Activated naive CD8-positive, alpha-beta T cell treated with anti-CD3 and anti-CD28 coated beads for 36 hours (primary cell): ENCODE measurements around the gene SAMD10. TPM values are rescaled to one million over a fixed set of nuclear protein-coding genes. Genes with fewer than 3 reads are reported as not detected.
"Not testable (repeated sequence)": the region's sequence is repeated elsewhere in the genome, so short reads cannot be mapped to it uniquely, and the experiment has no call there.

Experiments
- DNase-seq: peaks from one replicate; pipeline ENCODE4 v3.0.0; 2021
- H3K27ac Mint-ChIP-seq: one replicate; pipeline ENCODE4 v1.8.0; 2022; ENCODE audit warnings: mild to moderate bottlenecking, moderate library complexity, mixed read lengths
- H3K27me3 Mint-ChIP-seq: one replicate; pipeline ENCODE4 v1.8.0; 2022; ENCODE audit warnings: mild to moderate bottlenecking, mixed read lengths
- H3K36me3 Mint-ChIP-seq: one replicate; pipeline ENCODE4 v1.8.0; 2021; ENCODE audit warnings: mild to moderate bottlenecking, mixed read lengths
- H3K4me1 Mint-ChIP-seq: one replicate; pipeline ENCODE4 v1.8.0; 2021; ENCODE audit warnings: mixed read lengths
- H3K4me3 Mint-ChIP-seq: one replicate; pipeline ENCODE4 v1.8.0; 2022; ENCODE audit warnings: mild to moderate bottlenecking, moderate library complexity, mixed read lengths
- H3K9me3 Mint-ChIP-seq: one replicate; pipeline ENCODE4 v1.8.0; 2022; ENCODE audit warnings: mixed read lengths
- total RNA-seq, 2 experiments: library from RNA; stranded (reverse); gene quantifications; one replicate each; pipeline ENCODE4 v1.2.3, GENCODE V29; 2021

SAMD10 gene
- 10 to 100 TPM; 16.7 to 19.3 TPM for total RNA-seq

DNA sequence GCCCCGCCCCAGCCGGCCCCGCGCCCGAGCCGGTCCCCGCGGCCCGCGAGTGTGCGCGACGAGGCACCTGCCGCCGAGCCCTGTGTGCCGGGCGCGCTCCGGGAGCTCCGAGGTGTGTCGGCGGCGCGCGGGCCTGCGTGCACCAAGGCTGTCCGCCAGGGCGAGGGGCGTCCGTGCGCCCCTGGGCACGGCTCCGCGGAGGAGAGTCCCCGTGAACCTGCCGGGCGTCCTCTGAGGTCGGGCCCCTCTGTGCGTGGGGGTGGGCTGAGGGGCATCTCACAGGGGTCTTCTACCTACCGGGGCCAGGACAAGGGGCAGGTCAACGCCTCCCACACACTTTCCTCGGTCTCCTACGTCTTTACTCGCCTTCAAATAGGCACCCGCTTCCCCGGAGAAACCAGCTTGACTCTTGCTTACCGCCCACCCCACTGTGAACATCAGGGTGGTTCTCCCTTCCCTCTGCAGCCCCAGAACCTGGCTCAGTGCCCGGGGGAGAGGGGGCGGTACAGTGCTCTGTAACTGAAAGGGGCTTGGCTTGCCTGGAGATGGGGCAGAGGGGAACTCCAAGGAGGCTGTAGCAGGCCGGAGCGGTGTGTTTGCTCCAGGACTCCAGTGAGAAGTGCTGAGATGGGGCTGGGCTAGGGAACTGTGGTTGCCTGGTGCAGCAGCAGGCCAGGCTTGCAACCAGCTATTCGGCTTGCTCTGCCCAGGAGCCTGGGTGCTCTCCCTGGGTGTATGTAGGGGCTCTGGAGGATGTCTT is at the start of gene SAMD10:
TSS of gene SAMD10 (minus strand) at position 86 of the 760 bp plus-strand sequence. CDS start 175 bp downstream, outside the sequence.
- Mint-ChIP-seq H3K36me3 (peaks cover 32% of the 10 kb centered on the region), H3K27me3 (no peaks in the 10 kb centered on the region), H3K4me3 (peak within 1 kb of the TSS; percentile 94), H3K4me1 (peaks cover 56% of the 10 kb centered on the region), H3K27ac (peak within 1 kb of the TSS; percentile 97), H3K9me3 (no peaks in the 10 kb centered on the region)
- peak; percentile 95 for DNase-seq

DNA sequence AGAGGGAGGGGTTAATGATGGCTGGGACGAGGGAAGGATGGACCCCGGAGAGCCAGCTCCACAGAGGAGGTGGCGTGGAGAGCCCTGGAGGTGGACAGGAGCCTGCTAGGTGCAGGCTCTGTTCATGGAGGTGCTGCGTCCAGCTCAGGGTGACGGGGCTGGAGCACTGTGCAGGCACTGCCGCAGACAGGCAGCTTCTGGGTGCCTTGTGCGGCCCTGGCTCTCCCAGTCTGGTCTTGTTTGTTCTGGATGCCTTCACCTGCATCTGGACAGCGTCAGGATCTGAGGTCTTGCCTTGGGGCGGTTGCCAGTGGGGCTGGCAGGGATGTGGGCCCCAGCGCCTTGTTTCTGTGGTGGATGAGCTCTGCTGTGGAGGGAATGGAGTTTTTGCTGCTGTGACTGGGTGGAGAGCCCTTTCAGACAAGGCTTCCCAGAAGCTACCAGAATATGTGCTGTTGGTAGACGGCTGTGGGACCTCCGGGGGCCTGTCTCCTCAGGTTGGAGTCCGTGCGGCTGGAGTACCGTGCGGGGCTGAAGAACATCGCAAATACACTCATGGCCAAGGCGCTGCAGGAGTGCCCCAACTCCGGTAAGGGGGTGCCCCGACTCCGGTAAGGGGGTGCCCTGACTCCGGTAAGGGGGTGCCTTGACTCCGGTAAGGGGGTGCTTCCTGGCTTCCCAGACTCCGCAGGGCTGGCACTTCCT is 48.7 kb upstream of the SAMD10 start:
- no peak overlapping the region for H3K4me3 Mint-ChIP-seq
- H3K9me3 Mint-ChIP-seq, result no peaks in the 10 kb centered on the region
- H3K4me1 Mint-ChIP-seq, result no peaks in the 10 kb centered on the region
- no peak overlapping the region for H3K27ac Mint-ChIP-seq
- H3K27me3 Mint-ChIP-seq, result no peaks in the 10 kb centered on the region
- DNase-seq, result no peak
- peaks cover 10% of the 10 kb centered on the region for H3K36me3 Mint-ChIP-seq

DNA sequence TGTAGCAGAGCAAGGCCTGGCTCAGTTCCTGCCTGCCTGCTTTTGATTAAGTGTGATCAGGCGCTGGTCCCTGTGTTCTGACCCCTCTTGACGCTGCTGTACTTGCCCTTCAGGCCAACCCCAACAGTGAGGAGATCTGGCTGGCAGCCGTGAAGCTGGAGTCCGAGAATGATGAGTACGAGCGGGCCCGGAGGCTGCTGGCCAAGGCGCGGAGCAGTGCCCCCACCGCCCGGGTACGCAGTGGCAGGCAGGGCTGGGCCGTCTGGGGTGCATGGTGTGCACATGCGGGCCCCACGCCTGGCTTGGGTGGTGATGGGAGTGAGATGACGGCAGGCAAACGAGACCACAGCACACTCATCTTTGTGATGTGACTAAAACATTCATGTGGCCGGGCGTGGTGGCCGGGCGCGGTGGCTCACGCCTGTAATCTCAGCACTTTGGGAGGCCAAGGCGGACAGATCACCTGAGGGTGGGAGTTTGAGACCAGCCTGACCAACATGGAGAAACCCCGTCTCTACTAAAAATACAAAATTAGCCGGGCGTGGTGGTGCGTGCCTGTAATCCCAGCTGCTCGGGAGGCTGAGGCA is 46.5 kb upstream of the SAMD10 start:
- H3K4me3 Mint-ChIP-seq, result no peak overlapping the region
- DNase-seq, result no peak
- H3K36me3 Mint-ChIP-seq, result peaks cover 12% of the 10 kb centered on the region
- no peaks in the 10 kb centered on the region for H3K27me3 Mint-ChIP-seq
- no peaks in the 10 kb centered on the region for H3K4me1 Mint-ChIP-seq
- H3K9me3 Mint-ChIP-seq, result no peaks in the 10 kb centered on the region
- H3K27ac Mint-ChIP-seq, result no peak overlapping the region

DNA sequence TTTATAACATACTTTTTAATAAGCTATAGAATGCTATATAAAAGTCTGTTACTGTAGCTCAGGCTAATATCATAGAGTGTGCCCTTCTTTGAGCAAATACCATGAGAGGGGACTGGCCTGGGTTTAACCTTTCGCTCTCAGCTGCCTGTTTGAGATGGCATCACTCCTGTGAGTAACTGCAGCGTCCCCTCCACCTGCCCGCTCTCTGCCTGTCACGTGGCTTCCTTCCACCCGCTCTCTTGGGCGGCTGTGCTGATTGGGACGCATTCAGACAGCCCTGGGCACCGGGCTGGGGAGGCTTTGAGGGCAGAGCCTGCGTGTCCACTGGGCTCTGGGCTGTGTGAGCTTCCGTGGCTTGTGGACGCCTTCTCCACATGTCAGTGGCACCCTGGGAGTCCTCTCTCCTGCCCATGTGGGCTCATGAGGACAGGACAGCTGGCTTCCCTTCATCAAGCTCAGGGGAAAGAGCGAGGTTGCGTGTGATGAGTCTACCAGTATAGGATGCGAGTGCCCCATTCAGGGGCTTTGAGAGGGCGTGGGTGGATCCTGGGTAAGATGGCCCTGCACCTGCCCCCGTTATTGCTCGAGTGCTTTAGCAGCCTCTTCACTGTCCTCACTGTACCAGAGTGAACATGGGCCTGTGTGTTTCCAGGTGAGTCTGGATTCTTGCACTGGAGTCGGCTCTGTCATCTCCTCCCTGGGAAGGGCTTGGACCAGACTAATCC is 45.8 kb upstream of the SAMD10 start:
- H3K4me1 Mint-ChIP-seq, result no peaks in the 10 kb centered on the region
- H3K27me3 Mint-ChIP-seq, result no peaks in the 10 kb centered on the region
- H3K27ac Mint-ChIP-seq, result no peak overlapping the region
- H3K9me3 Mint-ChIP-seq, result no peaks in the 10 kb centered on the region
- no peak for DNase-seq
- H3K36me3 Mint-ChIP-seq, result peaks cover 12% of the 10 kb centered on the region
- no peak overlapping the region for H3K4me3 Mint-ChIP-seq

DNA sequence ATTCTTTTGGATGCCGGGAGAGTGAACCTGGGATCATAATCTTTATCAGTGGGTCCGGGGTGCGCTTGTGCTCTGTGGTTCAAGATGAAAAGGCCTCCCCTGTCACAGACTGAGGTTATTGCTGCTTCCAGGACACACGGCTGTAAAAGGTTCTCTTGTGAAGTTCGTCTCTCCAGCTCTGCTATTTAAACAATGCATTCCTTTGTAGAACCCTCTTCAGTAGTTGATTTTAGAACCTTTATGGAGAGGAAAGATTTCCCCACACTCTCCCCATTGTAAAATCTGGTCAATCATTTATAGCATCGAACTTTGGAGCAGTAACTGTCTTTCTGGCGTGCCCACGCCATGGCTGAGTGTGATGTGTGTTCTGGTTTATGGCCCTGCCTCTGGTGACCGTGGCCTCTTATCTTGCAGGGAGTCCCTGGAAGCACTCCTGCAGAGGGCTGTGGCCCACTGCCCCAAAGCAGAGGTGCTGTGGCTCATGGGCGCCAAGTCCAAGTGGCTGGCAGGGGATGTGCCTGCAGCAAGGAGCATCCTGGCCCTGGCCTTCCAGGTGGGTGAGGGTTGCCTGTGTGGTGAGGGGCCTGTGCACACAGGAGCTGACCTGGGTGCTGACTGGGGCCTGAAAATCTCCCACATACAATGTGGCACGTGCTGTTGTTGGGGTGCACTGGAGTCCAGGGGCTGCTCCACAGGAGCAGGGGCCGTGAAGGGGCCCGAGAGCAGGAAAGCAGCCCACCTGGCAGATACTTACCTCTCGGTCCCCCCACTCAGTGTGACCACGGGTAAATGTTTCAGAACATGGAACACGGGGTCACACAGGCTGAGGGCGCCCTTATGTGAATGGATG is 44.9 kb upstream of the SAMD10 start:
- no peaks in the 10 kb centered on the region for H3K4me1 Mint-ChIP-seq
- no peak overlapping the region for H3K27ac Mint-ChIP-seq
- H3K9me3 Mint-ChIP-seq, result no peaks in the 10 kb centered on the region
- H3K4me3 Mint-ChIP-seq, result no peak overlapping the region
- peaks cover 12% of the 10 kb centered on the region for H3K36me3 Mint-ChIP-seq
- no peaks in the 10 kb centered on the region for H3K27me3 Mint-ChIP-seq
- DNase-seq, result no peak

DNA sequence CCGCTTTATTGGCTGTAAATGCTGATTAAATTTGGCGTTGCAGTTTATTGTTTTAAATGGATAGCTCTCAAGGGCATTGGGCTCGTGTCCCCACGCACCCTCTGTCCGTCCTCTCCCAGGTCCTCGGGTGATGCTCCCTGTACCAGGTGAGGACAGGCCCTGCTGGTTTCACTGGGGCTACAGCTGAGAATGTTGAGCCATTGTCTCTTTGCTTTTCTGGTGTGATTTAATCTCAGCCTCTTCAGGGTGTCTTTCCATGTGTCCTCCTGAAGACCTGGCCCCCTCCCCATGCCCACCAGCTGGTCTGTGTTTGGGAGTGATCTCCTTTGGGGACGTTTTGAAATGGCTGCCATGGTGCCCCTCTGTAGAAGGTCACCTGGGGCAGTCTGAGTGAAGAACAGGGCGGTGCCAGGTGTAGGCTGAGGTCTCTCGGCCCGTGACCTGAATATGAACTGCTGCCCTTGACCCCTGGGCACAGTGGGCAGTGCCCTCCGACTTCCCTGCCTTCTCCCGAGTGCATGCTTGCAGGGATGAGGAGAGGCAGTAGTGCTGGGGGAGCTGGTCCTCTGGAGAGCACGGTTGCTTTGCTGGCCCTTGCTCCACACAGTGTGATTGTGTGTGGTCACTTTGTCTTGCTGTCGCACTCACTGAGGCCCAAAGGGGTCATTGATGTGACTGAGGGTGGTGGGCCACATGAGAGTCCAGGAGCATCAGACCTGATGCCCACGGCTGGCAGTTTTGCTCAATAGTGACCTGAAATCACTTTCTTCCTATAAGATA is 44.1 kb upstream of the SAMD10 start:
- H3K27ac Mint-ChIP-seq, result no peak overlapping the region
- peaks cover 18% of the 10 kb centered on the region for H3K36me3 Mint-ChIP-seq
- no peaks in the 10 kb centered on the region for H3K27me3 Mint-ChIP-seq

DNA sequence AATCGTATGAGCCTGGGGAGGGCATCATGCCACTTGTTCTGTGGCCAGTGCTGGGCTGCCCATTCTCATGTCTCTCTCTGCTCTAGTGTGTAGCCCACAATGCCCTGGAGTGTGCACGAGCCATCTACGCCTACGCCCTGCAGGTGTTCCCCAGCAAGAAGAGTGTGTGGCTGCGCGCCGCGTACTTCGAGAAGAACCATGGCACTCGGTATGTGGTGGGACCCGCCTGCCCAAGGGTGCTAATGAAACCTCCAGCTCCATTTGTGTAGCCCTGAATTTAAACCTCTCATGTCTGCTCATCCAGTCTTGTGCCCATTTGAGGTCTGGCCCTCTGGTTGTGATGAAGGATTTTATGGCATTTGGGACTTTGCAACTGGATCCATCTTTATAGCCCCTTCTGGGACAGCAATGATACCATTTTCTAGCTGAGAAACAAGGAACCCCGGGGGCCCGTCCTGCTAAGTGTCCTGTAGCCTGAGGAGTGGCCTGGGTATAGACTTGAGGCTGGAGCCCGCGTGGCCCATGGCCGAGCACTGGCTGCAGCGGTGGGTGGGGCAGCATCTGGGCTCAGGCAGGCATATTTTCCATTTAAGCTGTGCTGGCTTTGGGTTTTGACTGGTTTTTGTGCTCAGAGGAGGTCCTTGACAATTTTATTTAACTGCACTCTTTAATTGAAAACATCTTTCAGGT is 43.4 kb upstream of the SAMD10 start:
- no peaks in the 10 kb centered on the region for H3K9me3 Mint-ChIP-seq

More for the DNA sequence above, 44.1 kb upstream of the SAMD10 start:
- DNase-seq, result no peak
- Mint-ChIP-seq H3K4me1 (no peaks in the 10 kb centered on the region), H3K9me3 (no peaks in the 10 kb centered on the region), H3K4me3 (no peak overlapping the region)

DNA sequence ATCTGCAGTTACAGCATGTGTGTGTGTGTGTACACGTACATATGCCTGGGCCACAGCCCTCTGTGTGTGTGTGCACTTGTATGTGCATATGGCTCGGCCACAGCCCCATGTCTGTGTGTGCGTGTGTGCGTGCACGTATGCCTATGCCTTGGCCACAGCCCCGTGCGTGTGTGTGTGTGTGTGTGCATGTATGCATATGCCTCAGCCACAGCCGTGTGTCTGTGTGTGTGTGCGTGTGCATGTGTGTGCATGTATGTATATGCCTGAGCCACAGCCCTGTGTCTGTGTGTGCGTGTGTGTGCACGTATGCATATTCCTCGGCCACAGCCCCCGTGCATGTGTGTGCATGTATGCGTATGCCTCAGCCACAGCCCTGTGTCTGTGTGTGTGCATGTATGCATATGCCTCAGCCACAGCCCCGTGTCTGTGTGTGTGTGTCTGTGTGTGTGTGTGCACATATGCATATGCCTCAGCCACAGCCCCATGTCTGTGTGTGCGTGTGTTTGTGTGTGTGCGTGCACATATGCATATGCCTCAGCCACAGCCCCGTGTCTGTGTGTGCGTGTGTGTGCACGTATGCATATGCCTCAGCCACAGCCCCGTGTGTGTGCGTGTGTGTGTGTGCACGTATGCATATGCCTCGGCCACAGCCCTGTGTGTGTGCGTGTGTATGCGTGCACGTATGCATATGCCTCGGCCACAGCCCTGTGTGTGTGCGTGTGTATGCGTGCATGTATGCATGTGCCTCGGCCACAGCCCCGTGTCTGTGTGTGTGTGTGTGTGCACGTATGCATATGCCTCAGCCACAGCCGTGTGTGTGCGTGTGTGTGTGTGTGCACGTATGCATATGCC is 41.9 kb upstream of the SAMD10 start:
- Mint-ChIP-seq H3K9me3 (no peaks in the 10 kb centered on the region), H3K27ac (no peak overlapping the region), H3K4me1 (no peaks in the 10 kb centered on the region), H3K36me3 (peaks cover 31% of the 10 kb centered on the region), H3K27me3 (no peaks in the 10 kb centered on the region), H3K4me3 (no peak overlapping the region)
- no peak for DNase-seq

More for the DNA sequence above, 43.4 kb upstream of the SAMD10 start:
- H3K4me3 Mint-ChIP-seq, result no peak overlapping the region
- no peak overlapping the region for H3K27ac Mint-ChIP-seq
- DNase-seq, result no peak
- H3K4me1 Mint-ChIP-seq, result no peaks in the 10 kb centered on the region
- no peaks in the 10 kb centered on the region for H3K27me3 Mint-ChIP-seq
- peaks cover 23% of the 10 kb centered on the region for H3K36me3 Mint-ChIP-seq

DNA sequence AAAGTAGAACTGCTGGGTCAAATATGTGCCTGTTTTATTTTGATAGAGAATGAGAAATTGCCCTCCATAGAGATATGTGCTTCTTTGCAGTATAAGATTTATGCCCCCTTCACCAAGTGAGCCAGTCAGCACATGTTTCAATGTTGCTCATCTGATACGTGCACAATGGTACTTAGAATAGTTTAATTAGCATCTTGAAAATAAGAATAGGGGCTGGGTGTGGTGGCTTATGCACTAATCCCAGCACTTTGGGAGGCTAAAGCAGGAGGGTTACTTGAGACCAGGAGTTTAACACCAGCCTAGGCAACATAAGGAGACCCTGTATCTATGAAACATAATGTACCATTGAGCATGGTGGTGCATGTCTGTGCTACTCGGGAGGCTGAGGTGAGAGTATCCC is 36.2 kb upstream of the SAMD10 start:
- Mint-ChIP-seq H3K27me3 (no peaks in the 10 kb centered on the region), H3K4me3 (no peak overlapping the region), H3K36me3 (peaks cover 61% of the 10 kb centered on the region), H3K9me3 (peaks cover 11% of the 10 kb centered on the region), H3K27ac (no peak overlapping the region), H3K4me1 (peaks cover 15% of the 10 kb centered on the region)
- DNase-seq, result no peak

DNA sequence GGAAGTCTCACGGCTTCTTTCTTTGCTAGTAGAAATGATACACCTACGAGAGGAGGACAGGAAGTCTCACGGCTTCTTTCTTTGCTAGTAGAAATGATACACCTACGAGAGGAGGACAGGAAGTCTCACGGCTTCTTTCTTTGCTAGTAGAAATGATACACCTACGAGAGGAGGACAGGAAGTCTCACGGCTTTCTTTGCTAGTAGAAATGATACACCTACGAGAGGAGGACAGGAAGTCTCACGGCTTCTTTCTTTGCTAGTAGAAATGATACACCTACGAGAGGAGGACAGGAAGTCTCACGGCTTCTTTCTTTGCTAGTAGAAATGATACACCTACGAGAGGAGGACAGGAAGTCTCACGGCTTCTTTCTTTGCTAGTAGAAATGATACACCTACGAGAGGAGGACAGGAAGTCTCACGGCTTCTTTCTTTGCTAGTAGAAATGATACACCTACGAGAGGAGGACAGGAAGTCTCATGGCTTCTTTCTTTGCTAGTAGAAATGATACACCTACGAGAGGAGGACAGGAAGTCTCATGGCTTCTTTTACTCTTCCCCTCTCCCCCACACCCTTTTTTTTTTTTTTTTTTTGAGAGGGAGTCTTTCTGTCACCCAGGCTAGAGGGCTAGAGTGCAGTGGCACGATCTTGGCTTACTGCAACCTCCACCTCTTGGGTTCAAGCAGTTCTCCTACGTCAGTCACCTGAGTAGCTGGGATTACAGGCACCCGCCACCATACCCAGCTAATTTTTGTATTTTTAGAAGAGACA is 33.1 kb upstream of the SAMD10 start:
- Mint-ChIP-seq H3K27ac (peak overlapping the region; percentile 90), H3K36me3 (peaks cover 73% of the 10 kb centered on the region), H3K9me3 (peaks cover 28% of the 10 kb centered on the region), H3K4me1 (peaks cover 22% of the 10 kb centered on the region), H3K4me3 (peak overlapping the region; percentile 59)
- not testable (repeated sequence) for DNase-seq, H3K27me3 Mint-ChIP-seq

DNA sequence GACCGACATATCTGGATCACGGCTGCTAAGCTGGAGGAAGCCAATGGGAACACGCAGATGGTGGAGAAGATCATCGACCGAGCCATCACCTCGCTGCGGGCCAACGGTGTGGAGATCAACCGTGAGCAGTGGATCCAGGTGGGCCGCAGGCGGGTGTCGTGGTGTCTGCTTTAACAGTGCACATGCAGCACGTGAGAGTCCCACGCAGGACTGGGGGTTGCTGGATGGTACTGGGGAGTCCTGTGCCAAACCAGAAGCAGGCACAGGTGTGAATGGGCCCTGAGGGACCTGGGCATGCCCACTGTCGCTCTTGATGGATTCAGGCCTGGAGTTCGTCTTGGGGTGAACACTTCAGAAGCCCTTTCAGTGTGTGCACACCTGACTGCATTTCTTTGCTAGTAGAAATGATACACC is 31.9 kb upstream of the SAMD10 start:
- peaks cover 22% of the 10 kb centered on the region for H3K4me1 Mint-ChIP-seq
- no peaks in the 10 kb centered on the region for H3K27me3 Mint-ChIP-seq
- H3K4me3 Mint-ChIP-seq, result no peak overlapping the region
- peak overlapping the region; percentile 74 for H3K27ac Mint-ChIP-seq
- DNase-seq, result no peak
- H3K36me3 Mint-ChIP-seq, result peaks cover 78% of the 10 kb centered on the region
- H3K9me3 Mint-ChIP-seq, result peaks cover 28% of the 10 kb centered on the region

DNA sequence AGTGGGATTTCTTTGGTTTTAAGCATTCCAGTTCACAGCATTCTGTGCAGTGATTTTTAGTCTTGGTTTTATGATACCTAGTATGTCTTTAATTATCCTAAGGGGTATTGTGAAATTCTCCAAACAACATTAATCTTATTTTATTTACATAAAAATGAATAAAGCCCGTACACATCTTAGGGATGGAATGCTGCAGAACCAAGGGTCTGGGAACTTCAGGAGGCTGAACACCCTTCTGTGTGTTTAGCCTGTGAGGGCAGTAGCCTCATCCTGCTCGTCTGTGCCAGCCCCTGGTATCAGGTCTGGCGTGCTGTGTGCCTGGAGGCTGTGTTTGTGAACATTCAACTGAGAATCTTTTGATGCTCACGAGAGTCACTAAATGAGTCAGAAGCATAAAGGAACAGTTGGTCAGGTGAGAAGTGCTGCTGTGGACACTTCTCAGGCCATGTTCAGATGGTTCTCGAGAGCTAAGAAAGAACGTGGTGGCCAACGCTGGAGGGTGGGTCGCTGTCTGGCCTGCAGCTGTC is 31.3 kb upstream of the SAMD10 start:
- H3K36me3 Mint-ChIP-seq, result peaks cover 79% of the 10 kb centered on the region
- peaks cover 28% of the 10 kb centered on the region for H3K9me3 Mint-ChIP-seq
- H3K27ac Mint-ChIP-seq, result peak overlapping the region; percentile 74
- no peaks in the 10 kb centered on the region for H3K27me3 Mint-ChIP-seq
- no peak for DNase-seq
- H3K4me3 Mint-ChIP-seq, result no peak overlapping the region
- peaks cover 22% of the 10 kb centered on the region for H3K4me1 Mint-ChIP-seq
